GM06990 (cell line): ENCODE results near the gene MAB21L3.

Experiments
- DNase-seq: peaks from one replicate; pipeline ENCODE4 v3.0.0-alpha.2; 2011; ENCODE audit not compliant: insufficient read length; ENCODE audit errors: extremely low read depth
- H3K27me3 ChIP-seq: replicated peaks from 2 replicates; pipeline ENCODE4 v1.6.0; 2011; ENCODE audit warnings: low read length; ENCODE audit not compliant: control insufficient read depth, insufficient read depth
- H3K36me3 ChIP-seq: 2 replicates; pipeline ENCODE4 v1.5.1; 2011; ENCODE audit warnings: low read length; ENCODE audit not compliant: control insufficient read depth, insufficient read depth
- H3K4me3 ChIP-seq: replicated peaks from 2 replicates; pipeline ENCODE4 v1.5.1; 2011; ENCODE audit warnings: low read depth, mild to moderate bottlenecking, control low read depth, low read length
- CTCF ChIP-seq: IDR thresholded peaks from 2 replicates; pipeline ENCODE4 v1.5.1; 2011; ENCODE audit warnings: low read length, control low read depth, mild to moderate bottlenecking, inconsistent platforms; ENCODE audit not compliant: insufficient read depth, poor library complexity, severe bottlenecking

MAB21L3 gene

GRCh38 chr1:116127848-116128540 is 16.8 kb downstream of the MAB21L3 start:
- no peak for DNase-seq
- no peaks in the 10 kb centered on the region for H3K27me3 ChIP-seq
- TF ChIP-seq CTCF, result no peak
- no peaks in the 10 kb centered on the region for H3K36me3 ChIP-seq
- H3K4me3 ChIP-seq, result no peak overlapping the region

- TF ChIP-seq CTCF, result no peak
- no peak for DNase-seq
- H3K4me3 ChIP-seq, result no peak overlapping the region
These were observed 17.5 kb downstream of the MAB21L3 start for GRCh38 chr1:116128664-116129063.

GRCh38 chr1:116129537-116129936 is 18.3 kb downstream of the MAB21L3 start:
- H3K36me3 ChIP-seq, result no peaks in the 10 kb centered on the region
- DNase-seq, result no peak
- H3K27me3 ChIP-seq, result no peaks in the 10 kb centered on the region
- H3K4me3 ChIP-seq, result no peak overlapping the region
- no peak for TF ChIP-seq CTCF

More at GRCh38 chr1:116128664-116129063, 17.5 kb downstream of the MAB21L3 start:
- H3K27me3 ChIP-seq, result no peaks in the 10 kb centered on the region
- H3K36me3 ChIP-seq, result no peaks in the 10 kb centered on the region

- DNase-seq, result no peak
- H3K36me3 ChIP-seq, result no peaks in the 10 kb centered on the region
- TF ChIP-seq CTCF, result no peak
- H3K4me3 ChIP-seq, result no peak overlapping the region
- no peaks in the 10 kb centered on the region for H3K27me3 ChIP-seq
These were observed 19.2 kb downstream of the MAB21L3 start for GRCh38 chr1:116130356-116130755.

- Histone ChIP-seq H3K36me3 (no peaks in the 10 kb centered on the region), H3K27me3 (no peaks in the 10 kb centered on the region), H3K4me3 (no peak overlapping the region)
- no peak for DNase-seq
- TF ChIP-seq CTCF, result no peak
These were observed 20.0 kb downstream of the MAB21L3 start for GRCh38 chr1:116131170-116131569.
